ENCODE results near the gene UBE2E2.

DNA sequence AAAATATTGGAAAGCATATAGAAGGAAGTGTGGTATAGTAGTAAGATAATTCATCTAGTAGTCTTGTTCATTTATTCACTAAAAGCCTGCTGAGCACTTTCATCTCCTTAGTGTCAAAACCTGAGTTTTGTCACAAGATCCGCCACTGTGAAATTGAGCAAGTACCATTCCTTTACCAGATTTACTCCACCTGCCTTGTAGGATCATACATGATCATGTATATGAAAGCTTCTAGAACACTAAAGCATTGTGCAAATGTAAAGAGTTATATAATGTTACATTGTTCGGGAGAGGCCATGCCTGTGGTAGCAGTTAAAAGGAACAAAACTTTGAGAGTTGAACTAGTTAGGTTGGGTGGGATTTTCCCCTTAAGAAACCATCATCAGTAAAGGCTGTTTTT lies 35.0 kb downstream of the UBE2E2 start:
- TF ChIP-seq POLR2A (IDR thresholded peaks at IDR 0.05): no peak
- TF ChIP-seq, protein P1, sequence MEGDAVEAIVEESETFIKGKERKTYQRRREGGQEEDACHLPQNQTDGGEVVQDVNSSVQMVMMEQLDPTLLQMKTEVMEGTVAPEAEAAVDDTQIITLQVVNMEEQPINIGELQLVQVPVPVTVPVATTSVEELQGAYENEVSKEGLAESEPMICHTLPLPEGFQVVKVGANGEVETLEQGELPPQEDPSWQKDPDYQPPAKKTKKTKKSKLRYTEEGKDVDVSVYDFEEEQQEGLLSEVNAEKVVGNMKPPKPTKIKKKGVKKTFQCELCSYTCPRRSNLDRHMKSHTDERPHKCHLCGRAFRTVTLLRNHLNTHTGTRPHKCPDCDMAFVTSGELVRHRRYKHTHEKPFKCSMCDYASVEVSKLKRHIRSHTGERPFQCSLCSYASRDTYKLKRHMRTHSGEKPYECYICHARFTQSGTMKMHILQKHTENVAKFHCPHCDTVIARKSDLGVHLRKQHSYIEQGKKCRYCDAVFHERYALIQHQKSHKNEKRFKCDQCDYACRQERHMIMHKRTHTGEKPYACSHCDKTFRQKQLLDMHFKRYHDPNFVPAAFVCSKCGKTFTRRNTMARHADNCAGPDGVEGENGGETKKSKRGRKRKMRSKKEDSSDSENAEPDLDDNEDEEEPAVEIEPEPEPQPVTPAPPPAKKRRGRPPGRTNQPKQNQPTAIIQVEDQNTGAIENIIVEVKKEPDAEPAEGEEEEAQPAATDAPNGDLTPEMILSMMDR (IDR thresholded peaks at IDR 0.05): no peak

Data from ovary (tissue), 3 donors.